ENCODE data around the gene SPINDOC. TPM values are rescaled to one million over a fixed set of nuclear protein-coding genes. Genes with fewer than 3 reads are reported as not detected.

Gene SPINDOC
- total and polyA plus RNA-seq, 9 of the 15 experiments (the other 6 are each of a cell fraction or from before 2014, with no cell fraction given) = 0.70 to 36.3 (median 19.6) TPM

DNA sequence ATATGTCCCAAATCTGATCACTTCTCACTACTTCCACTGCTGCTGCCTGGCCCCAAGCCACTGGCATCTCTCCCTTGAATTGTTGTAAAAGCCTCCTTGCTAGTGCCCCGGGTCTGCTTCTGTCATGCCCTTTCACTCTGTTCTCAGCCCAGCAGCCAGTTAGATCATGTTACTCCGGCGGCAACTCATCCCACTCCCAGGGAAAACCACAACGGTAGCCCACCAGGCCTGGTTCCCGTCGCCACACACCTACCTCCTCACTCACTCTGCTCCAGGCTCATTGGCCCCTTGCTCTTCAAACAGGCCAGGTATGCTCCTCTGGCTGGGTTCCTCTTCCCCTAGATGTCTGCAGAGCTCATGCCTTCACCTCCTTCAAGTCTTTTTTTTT lies 21.9 kb downstream of the SPINDOC start:
- ChIA-PET POLR2A (no interaction called here), CTCF (ENCODE audit: low intra/inter-chr PET ratio) (no interaction called here)
- Histone ChIP-seq H2AFZ (ENCODE audit: low read depth, low read length) (no peak overlapping the region), H3K36me3 (ENCODE audit: control insufficient read depth, insufficient read depth, low read length) (no peaks in the 10 kb centered on the region), H3K4me3 (no peak overlapping the region), H3K27ac (ENCODE audit: extremely low read depth, low read depth, low read length) (no peak overlapping the region), H3K79me2 (ENCODE audit: control insufficient read depth, insufficient read depth, low read length) (peaks cover 13% of the 10 kb centered on the region), H3K4me2 (ENCODE audit: insufficient read depth, low read length) (no peak overlapping the region), H4K20me1 (replicated peaks; ENCODE audit: control insufficient read depth, insufficient read depth, low read length) (peaks cover 8% of the 10 kb centered on the region), H3K9ac (ENCODE audit: insufficient read depth in 1 of 2, low read depth in 2 of 2, low read length in 2 of 2) (no peak overlapping the region), H3K9me3 (replicated peaks; ENCODE audit: control insufficient read depth, insufficient read depth, low read depth, low read length) (no peaks in the 10 kb centered on the region), H3K27me3 (ENCODE audit: control insufficient read depth in 2 of 2, insufficient read depth in 2 of 2, low read length in 2 of 2) (no peaks in the 10 kb centered on the region), H3K4me1 (replicated peaks in 1 of 2; ENCODE audit: control insufficient read depth in 2 of 2, insufficient read depth in 2 of 2, low read length in 2 of 2) (peaks cover 12 to 16% of the 10 kb centered on the region in 2 experiments; a peak in 4 of 5 replicates), H3K9me1 (ENCODE audit: control insufficient read depth, insufficient read depth, low read length) (no peaks in the 10 kb centered on the region)
- no peak for FAIRE-seq
- intact Hi-C loops (cut with micrococcal nuclease) = loop anchor here (5.0 to 10.0 kb wide), 2 partner anchors 68 to 470 kb away; partner anchors contain the start of genes CATSPERZ, ESRRA and ZFTA
- no TSS peak for BruUV-seq (replicated peaks)
- no peak for ATAC-seq
- TF ChIP-seq, protein P1, sequence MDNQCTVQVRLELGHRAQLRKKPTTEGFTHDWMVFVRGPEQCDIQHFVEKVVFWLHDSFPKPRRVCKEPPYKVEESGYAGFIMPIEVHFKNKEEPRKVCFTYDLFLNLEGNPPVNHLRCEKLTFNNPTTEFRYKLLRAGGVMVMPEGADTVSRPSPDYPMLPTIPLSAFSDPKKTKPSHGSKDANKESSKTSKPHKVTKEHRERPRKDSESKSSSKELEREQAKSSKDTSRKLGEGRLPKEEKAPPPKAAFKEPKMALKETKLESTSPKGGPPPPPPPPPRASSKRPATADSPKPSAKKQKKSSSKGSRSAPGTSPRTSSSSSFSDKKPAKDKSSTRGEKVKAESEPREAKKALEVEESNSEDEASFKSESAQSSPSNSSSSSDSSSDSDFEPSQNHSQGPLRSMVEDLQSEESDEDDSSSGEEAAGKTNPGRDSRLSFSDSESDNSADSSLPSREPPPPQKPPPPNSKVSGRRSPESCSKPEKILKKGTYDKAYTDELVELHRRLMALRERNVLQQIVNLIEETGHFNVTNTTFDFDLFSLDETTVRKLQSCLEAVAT (IDR thresholded peaks at IDR 0.05) = no peak
- TF ChIP-seq CBX2 (IDR thresholded peaks at IDR 0.05; ENCODE audit: insufficient read depth, low read length, poor library complexity, severe bottlenecking) (no peak), CCAR2 (IDR thresholded peaks at IDR 0.05; ENCODE audit: low read depth, low read length) (no peak)
- DNase-seq (ENCODE audit: extremely low read depth in 1 of 4, low spot score in 3 of 4) = no peak
- in situ Hi-C loops (cut with MboI) = loop anchor here (5.0 to 10.0 kb wide), 2 partner anchors 110 to 312 kb away; no protein-coding TSS in a partner anchor
- 61% methylated on average over 6 of the region's 6 CpGs for WGBS (ENCODE audit: insufficient coverage, low coverage, missing lambda C conversion rate)

Measured in K562 (cell line).